Muscle layer of duodenum (tissue), 2 donors: ENCODE results near the gene TANC1.

Source experiments
- H3K27ac ChIP-seq: one replicate; pipeline ENCODE4 v1.7.0; 2013; ENCODE audit warnings: mild to moderate bottlenecking, low read length
- H3K27me3 ChIP-seq: one replicate; pipeline ENCODE4 v1.7.0; 2013; ENCODE audit warnings: low read depth, mild to moderate bottlenecking, control low read depth, low read length
- H3K36me3 ChIP-seq, 2 donors: one replicate each; pipeline ENCODE4 v1.7.0; 2013; ENCODE audit warnings: low read length in 2 of 2, control low read depth in 1 of 2, mild to moderate bottlenecking in 1 of 2; ENCODE audit not compliant: insufficient read depth in 2 of 2, control insufficient read depth in 1 of 2
- H3K4me1 ChIP-seq, 2 donors: one replicate each; pipeline ENCODE4 v1.7.0; 2013; ENCODE audit warnings: low read length in 2 of 2, mild to moderate bottlenecking in 2 of 2, control low read depth in 1 of 2, moderate library complexity in 1 of 2; ENCODE audit not compliant: insufficient read depth in 2 of 2, control insufficient read depth in 1 of 2
- H3K4me3 ChIP-seq, 2 donors: one replicate each; pipeline ENCODE4 v1.7.0; 2013; ENCODE audit warnings: low read length in 2 of 2, low read depth in 1 of 2, mild to moderate bottlenecking in 1 of 2
- H3K9me3 ChIP-seq, 2 donors: one replicate each; pipeline ENCODE4 v1.7.0; 2013; ENCODE audit warnings: low read length in 2 of 2, control low read depth in 1 of 2, mild to moderate bottlenecking in 1 of 2; ENCODE audit not compliant: control insufficient read depth in 1 of 2
- donor health status: healthy.

The TANC1 gene

GRCh38 chr2:159012142-159012541, 43.7 kb downstream of the TANC1 start:
- Histone ChIP-seq H3K4me1 (peaks cover 0 to 24% of the 10 kb centered on the region in 2 donors), H3K4me3 (no peak overlapping the region), H3K27ac (no peak overlapping the region), H3K27me3 (no peaks in the 10 kb centered on the region), H3K36me3 (peaks cover 4 to 8% of the 10 kb centered on the region in 2 donors), H3K9me3 (peaks cover 0 to 16% of the 10 kb centered on the region in 2 donors)

- H3K27ac ChIP-seq = no peak overlapping the region
- H3K4me3 ChIP-seq = no peak overlapping the region
- peaks cover 0 to 16% of the 10 kb centered on the region in 2 donors for H3K9me3 ChIP-seq
- H3K4me1 ChIP-seq = peaks cover 0 to 27% of the 10 kb centered on the region in 2 donors
- H3K27me3 ChIP-seq = no peaks in the 10 kb centered on the region
- peaks cover 0 to 8% of the 10 kb centered on the region in 2 donors for H3K36me3 ChIP-seq
Measured at GRCh38 chr2:159013103-159013502, 44.7 kb downstream of the TANC1 start.

GRCh38 chr2:159015174-159015573, 46.7 kb downstream of the TANC1 start:
- Histone ChIP-seq H3K36me3 (peaks cover 0 to 8% of the 10 kb centered on the region in 2 donors), H3K4me1 (peaks cover 0 to 27% of the 10 kb centered on the region in 2 donors), H3K27me3 (no peaks in the 10 kb centered on the region), H3K9me3 (peaks cover 0 to 16% of the 10 kb centered on the region in 2 donors), H3K27ac (no peak overlapping the region), H3K4me3 (no peak overlapping the region)

GRCh38 chr2:159015823-159016222, 47.4 kb downstream of the TANC1 start:
- Histone ChIP-seq H3K27me3 (no peaks in the 10 kb centered on the region), H3K4me3 (no peak overlapping the region), H3K4me1 (peaks cover 0 to 24% of the 10 kb centered on the region in 2 donors), H3K36me3 (peaks cover 0 to 8% of the 10 kb centered on the region in 2 donors), H3K9me3 (peaks cover 0 to 16% of the 10 kb centered on the region in 2 donors), H3K27ac (no peak overlapping the region)

- H3K4me3 ChIP-seq = no peak overlapping the region
- H3K27ac ChIP-seq = no peak overlapping the region
- H3K36me3 ChIP-seq = peaks cover 0 to 8% of the 10 kb centered on the region in 2 donors
- H3K4me1 ChIP-seq = peaks cover 0 to 14% of the 10 kb centered on the region in 2 donors
- peaks cover 0 to 16% of the 10 kb centered on the region in 2 donors for H3K9me3 ChIP-seq
- H3K27me3 ChIP-seq = no peaks in the 10 kb centered on the region
Measured at GRCh38 chr2:159017837-159018236, 49.4 kb downstream of the TANC1 start.

- H3K36me3 ChIP-seq = peaks cover 0 to 8% of the 10 kb centered on the region in 2 donors
- no peak overlapping the region for H3K27ac ChIP-seq
- peaks cover 0 to 16% of the 10 kb centered on the region in 2 donors for H3K9me3 ChIP-seq
- H3K4me3 ChIP-seq = no peak overlapping the region
- no peaks in the 10 kb centered on the region for H3K27me3 ChIP-seq
- H3K4me1 ChIP-seq = peaks cover 0 to 8% of the 10 kb centered on the region in 2 donors
Measured at GRCh38 chr2:159019021-159019420, 50.6 kb downstream of the TANC1 start.

- H3K27ac ChIP-seq = no peak overlapping the region
Measured at GRCh38 chr2:159022019-159022418, 53.6 kb downstream of the TANC1 start.

GRCh38 chr2:159026170-159026569, 57.7 kb downstream of the TANC1 start:
- Histone ChIP-seq H3K27me3 (no peaks in the 10 kb centered on the region), H3K4me1 (peaks cover 0 to 29% of the 10 kb centered on the region in 2 donors), H3K4me3 (no peak overlapping the region), H3K36me3 (no peaks in the 10 kb centered on the region), H3K9me3 (no peaks in the 10 kb centered on the region), H3K27ac (no peak overlapping the region)

More at GRCh38 chr2:159022019-159022418, 53.6 kb downstream of the TANC1 start:
- no peaks in the 10 kb centered on the region for H3K27me3 ChIP-seq
- H3K4me1 ChIP-seq = peaks cover 0 to 21% of the 10 kb centered on the region in 2 donors
- H3K9me3 ChIP-seq = no peaks in the 10 kb centered on the region
- H3K4me3 ChIP-seq = no peak overlapping the region
- no peaks in the 10 kb centered on the region for H3K36me3 ChIP-seq

GRCh38 chr2:159028776-159029175, 60.3 kb downstream of the TANC1 start:
- Histone ChIP-seq H3K4me3 (no peak overlapping the region), H3K27me3 (no peaks in the 10 kb centered on the region), H3K9me3 (no peaks in the 10 kb centered on the region), H3K36me3 (no peaks in the 10 kb centered on the region), H3K4me1 (peaks cover 3 to 46% of the 10 kb centered on the region in 2 donors), H3K27ac (no peak overlapping the region)

GRCh38 chr2:159029936-159030335, 61.5 kb downstream of the TANC1 start:
- Histone ChIP-seq H3K36me3 (no peaks in the 10 kb centered on the region), H3K9me3 (no peaks in the 10 kb centered on the region), H3K27ac (no peak overlapping the region), H3K4me3 (no peak overlapping the region), H3K4me1 (peaks cover 3 to 45% of the 10 kb centered on the region in 2 donors), H3K27me3 (no peaks in the 10 kb centered on the region)

GRCh38 chr2:159030674-159031380, 62.4 kb downstream of the TANC1 start:
- no peak overlapping the region for H3K27ac ChIP-seq
- H3K4me1 ChIP-seq = peaks cover 3 to 45% of the 10 kb centered on the region in 2 donors
- H3K9me3 ChIP-seq = no peaks in the 10 kb centered on the region
- H3K4me3 ChIP-seq = no peak overlapping the region
- H3K27me3 ChIP-seq = no peaks in the 10 kb centered on the region
- no peaks in the 10 kb centered on the region for H3K36me3 ChIP-seq

GRCh38 chr2:159032146-159032545, 63.7 kb downstream of the TANC1 start:
- H3K27me3 ChIP-seq = no peaks in the 10 kb centered on the region
- no peaks in the 10 kb centered on the region for H3K36me3 ChIP-seq
- H3K4me3 ChIP-seq = no peak overlapping the region
- H3K9me3 ChIP-seq = no peaks in the 10 kb centered on the region
- H3K27ac ChIP-seq = no peak overlapping the region
- peaks cover 3 to 41% of the 10 kb centered on the region in 2 donors for H3K4me1 ChIP-seq
